HepG2 (cell line): ENCODE results near the gene SYNPO2L. TPM values are rescaled to one million over a fixed set of nuclear protein-coding genes. Genes with fewer than 3 reads are reported as not detected.
"Not testable (repeated sequence)": the region's sequence is repeated elsewhere in the genome, so short reads cannot be mapped to it uniquely, and the experiment has no call there.

Experiments used
- ATAC-seq: fragments of 200-7000 bp; cut with Tn5 transposase; 3 replicates; pipeline ENCODE4 v1.9.1; 2020; ENCODE audit warnings: mild to moderate bottlenecking, moderate library complexity
- BruUV-seq: library from RNA; stranded (reverse); fragments of 400-500 nt; replicated peaks from 2 replicates; lab custom pipeline; 2021; lab: Mats Ljungman, UMichigan
- CTCF ChIA-PET: fragments of 300-600 bp; formaldehyde crosslinking; extraction: SDS; loops from one replicate; lab custom pipeline; 2021; ENCODE audit warnings: low total read pairs, inconsistent platforms, low intra/inter-chr PET ratio; lab: Yijun Ruan, JAX
- POLR2A ChIA-PET: fragments of 350-600 bp; sonication (Branson Sonifier 250); formaldehyde crosslinking; loops from one replicate; lab custom pipeline; 2020; ENCODE audit warnings: antibody characterized with exemption, inconsistent platforms; lab: Yijun Ruan, JAX
- DNase-seq: peaks from one replicate; pipeline ENCODE4 v3.0.0-alpha.2; 2015; ENCODE audit warnings: low spot score
- FAIRE-seq: peaks from 3 replicates; lab custom pipeline; 2011; peaks lifted over from hg19 to GRCh38; lab: Jason Lieb, UNC
- H2AFZ ChIP-seq: one replicate; pipeline ENCODE4 v1.6.1; 2011; ENCODE audit warnings: low read length, inconsistent platforms
- H3K27ac ChIP-seq: fragments of 300-600 bp; 3 replicates; pipeline ENCODE4 v1.8.0; 2011; ENCODE audit warnings: mixed run types, mild to moderate bottlenecking, mixed read lengths, low read length, inconsistent platforms; ENCODE audit not compliant: insufficient read depth; ENCODE audit errors: extremely low read length
- H3K27me3 ChIP-seq, 2 experiments: fragments of 200-600 bp in 1 of 2; 2 replicates in 1 of 2; 3 replicates in 1 of 2; pipeline versions ENCODE4 v1.6.0 to v1.8.0; 2011; ENCODE audit warnings: low read length in 2 of 2, mild to moderate bottlenecking in 2 of 2, moderate library complexity in 2 of 2, inconsistent platforms in 1 of 2; ENCODE audit not compliant: insufficient read depth in 2 of 2, control insufficient read depth in 1 of 2
- H3K36me3 ChIP-seq, 2 experiments: fragments of 200-600 bp in 1 of 2; replicated peaks in 1 of 2; 2 replicates in 1 of 2; 3 replicates in 1 of 2; pipeline versions ENCODE4 v1.5.1 to v1.8.0; 2011; ENCODE audit warnings: low read length in 2 of 2, inconsistent platforms in 1 of 2; ENCODE audit not compliant: insufficient read depth in 2 of 2, control insufficient read depth in 1 of 2
- H3K4me1 ChIP-seq: 2 replicates; pipeline ENCODE4 v1.5.1; 2012; ENCODE audit warnings: low read length, inconsistent platforms; ENCODE audit not compliant: insufficient read depth
- H3K4me2 ChIP-seq: 2 replicates; pipeline ENCODE4 v1.6.0; 2011; ENCODE audit warnings: low read depth, low read length, inconsistent platforms
- H3K4me3 ChIP-seq, 3 experiments: fragments of 200-600 bp in 1 of 3; sonication (generic), shearing (Covaris generic) in 1 of 3; replicated peaks in 1 of 3; 2 replicates each; pipeline ENCODE4 v1.5.1; 2011 to 2016; ENCODE audit warnings: low read length in 3 of 3, inconsistent platforms in 2 of 3, low read depth in 2 of 3, mild to moderate bottlenecking in 2 of 3, control low read depth in 1 of 3, mixed read lengths in 1 of 3; ENCODE audit not compliant: insufficient read depth in 1 of 3
- H3K79me2 ChIP-seq: one replicate; pipeline ENCODE4 v1.6.1; 2011; ENCODE audit warnings: low read length, inconsistent platforms; ENCODE audit not compliant: insufficient read depth
- H3K9ac ChIP-seq: 2 replicates; pipeline ENCODE4 v1.6.0; 2011; ENCODE audit warnings: mild to moderate bottlenecking, low read depth, low read length, inconsistent platforms; ENCODE audit not compliant: insufficient read depth
- H3K9me3 ChIP-seq: 2 replicates; pipeline ENCODE4 v1.5.1; 2012; ENCODE audit warnings: mild to moderate bottlenecking, low read length
- H4K20me1 ChIP-seq: 2 replicates; pipeline ENCODE4 v1.6.0; 2011; ENCODE audit warnings: inconsistent platforms, mild to moderate bottlenecking, low read length, moderate library complexity; ENCODE audit not compliant: insufficient read depth
- ZNF629 ChIP-seq: sonication (generic); formaldehyde crosslinking; conservative IDR thresholded peaks from 2 replicates; pipeline ENCODE4 v1.5.0; 2020; ENCODE audit warnings: missing genetic modification reagents
- WGBS: methylation state at CpG from one replicate; pipeline ENCODE4 v1.1.6; 2017; ENCODE audit warnings: low lambda C conversion rate; 5-methylcytosine and 5-hydroxymethylcytosine counted together
- in situ Hi-C: cut with HindIII; loops from 2 replicates; pipeline ENCODE4 v1.10.0; 2017; ENCODE audit warnings: low pct_unique_long_range_greater_than_20kb; ENCODE audit not compliant: extremely low pct_ligation_motif_present
- intact Hi-C: fragments of 100-400 bp; cut with micrococcal nuclease; formaldehyde crosslinking; loops from one replicate; pipeline ENCODE4 v1.10.0; 2022; ENCODE audit not compliant: unreplicated experiment
- polyA plus RNA-seq, 8 experiments: library from polyadenylated mRNA; depleted of rRNA in 3 of 8; stranded (reverse) in 7 of 8; unstranded in 1 of 8; fragments of >200 nt; fragmentation: Illumina TruSeq in 4 of 8; extraction: Trizol in 4 of 8; gene quantifications; 2 replicates each; pipeline versions ENCODE4 v1.2.1 to v1.2.3, GENCODE V29; 2011 to 2016; ENCODE audit warnings: low read depth in 4 of 8, missing spikeins in 1 of 8, mixed read lengths in 1 of 8; ENCODE audit not compliant: insufficient read depth in 1 of 8
- total RNA-seq, 5 experiments: library from RNA; depleted of rRNA; stranded (reverse); fragments of >200 nt; fragmentation: Illumina TruSeq; extraction: Trizol; gene quantifications; 2 replicates each; pipeline ENCODE4 v1.2.3, GENCODE V29; 2016; ENCODE audit warnings: low read depth in 1 of 5

Gene SYNPO2L
- total and polyA plus RNA-seq, 2 of the 13 experiments (the other 11 are each of a cell fraction or from before 2014, with no cell fraction given): not detected

GRCh38 chr10:73664156-73665040, 8.6 kb upstream of the SYNPO2L start:
- WGBS: 71% methylated on average over 4 of the region's 13 CpGs
- BruUV-seq, H3K27me3 ChIP-seq, in situ Hi-C loops, H3K36me3 ChIP-seq, H3K9ac ChIP-seq, H3K27ac ChIP-seq, H3K4me2 ChIP-seq, POLR2A ChIA-PET, H2AFZ ChIP-seq, DNase-seq, ATAC-seq, H4K20me1 ChIP-seq, CTCF ChIA-PET, H3K9me3 ChIP-seq, H3K4me1 ChIP-seq, FAIRE-seq, H3K4me3 ChIP-seq, intact Hi-C loops, H3K79me2 ChIP-seq: not testable (repeated sequence)
- TF ChIP-seq ZNF629 (CRISPR knock-in tag): peak; percentile 34; the same call in 1 of the 2 replicates

- H3K36me3 ChIP-seq, FAIRE-seq, DNase-seq, H2AFZ ChIP-seq, H3K27me3 ChIP-seq, intact Hi-C loops, ATAC-seq, H4K20me1 ChIP-seq, H3K9me3 ChIP-seq, POLR2A ChIA-PET, H3K4me1 ChIP-seq, H3K27ac ChIP-seq, H3K79me2 ChIP-seq, CTCF ChIA-PET, in situ Hi-C loops, H3K4me3 ChIP-seq, H3K9ac ChIP-seq, H3K4me2 ChIP-seq, BruUV-seq: not testable (repeated sequence)
- 49% methylated on average over 9 of the region's 10 CpGs for WGBS
Observed at GRCh38 chr10:73663621-73664020, 7.8 kb upstream of the SYNPO2L start.

GRCh38 chr10:73662705-73663104, 6.9 kb upstream of the SYNPO2L start:
- H2AFZ ChIP-seq, H3K36me3 ChIP-seq, H3K4me1 ChIP-seq, in situ Hi-C loops, POLR2A ChIA-PET, DNase-seq, H3K27ac ChIP-seq, H3K4me2 ChIP-seq, H3K4me3 ChIP-seq, H3K9me3 ChIP-seq, H3K79me2 ChIP-seq, CTCF ChIA-PET, H3K27me3 ChIP-seq, H4K20me1 ChIP-seq, FAIRE-seq, BruUV-seq, H3K9ac ChIP-seq, ATAC-seq, intact Hi-C loops: not testable (repeated sequence)
- WGBS: 66% methylated on average over 6 of the region's 7 CpGs
